COLO668 (cell line): ENCODE results near the gene EXD3.
"Not testable (repeated sequence)": the region's sequence is repeated elsewhere in the genome, so short reads cannot be mapped to it uniquely, and the experiment has no call there.

ENCODE experiments used
- DNase-seq: peaks from one replicate; lab custom pipeline; 2025; ENCODE audit not compliant: unreplicated experiment; lab: John Stamatoyannopoulos, UW

The EXD3 gene

DNA sequence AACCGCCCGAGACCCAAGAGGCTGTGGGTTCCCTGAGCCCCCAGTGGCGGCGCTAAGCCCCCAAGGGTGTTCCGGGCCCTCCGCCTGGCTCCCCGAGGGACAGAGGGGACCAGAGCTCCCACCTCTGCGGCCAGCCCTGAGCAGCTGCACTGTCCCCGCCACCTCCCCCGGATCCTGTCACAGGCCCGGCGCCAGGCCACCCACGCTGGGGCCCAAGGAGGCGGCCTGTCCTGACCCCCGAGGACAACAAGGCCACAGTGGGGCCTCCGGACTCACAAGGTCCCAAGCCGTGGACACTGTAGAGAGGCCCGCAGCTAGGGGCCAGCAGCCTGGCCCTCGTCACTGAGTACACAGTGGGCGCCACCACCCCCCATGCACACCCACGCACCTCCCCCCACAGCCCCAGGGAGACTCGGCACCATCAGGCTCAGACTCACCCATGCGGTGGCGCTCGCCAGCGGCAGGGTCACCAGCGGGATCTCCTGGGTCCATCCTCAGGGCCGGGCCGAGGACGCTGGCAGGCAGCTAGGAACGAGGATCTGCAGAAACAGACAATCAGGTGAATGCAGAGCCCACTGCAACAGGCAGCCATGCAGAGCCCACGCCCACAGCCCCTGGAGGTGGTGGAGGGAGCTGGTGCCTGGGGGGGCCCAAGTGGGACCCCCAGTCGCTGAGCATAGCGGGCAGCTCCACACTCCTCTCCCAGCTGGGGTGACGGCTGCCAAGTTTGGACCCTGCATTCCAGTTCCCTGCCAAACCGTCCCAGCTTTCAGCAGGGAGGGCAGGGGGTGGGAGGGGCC is 27.9 kb downstream of the EXD3 start:
- DNase-seq, result no peak

DNA sequence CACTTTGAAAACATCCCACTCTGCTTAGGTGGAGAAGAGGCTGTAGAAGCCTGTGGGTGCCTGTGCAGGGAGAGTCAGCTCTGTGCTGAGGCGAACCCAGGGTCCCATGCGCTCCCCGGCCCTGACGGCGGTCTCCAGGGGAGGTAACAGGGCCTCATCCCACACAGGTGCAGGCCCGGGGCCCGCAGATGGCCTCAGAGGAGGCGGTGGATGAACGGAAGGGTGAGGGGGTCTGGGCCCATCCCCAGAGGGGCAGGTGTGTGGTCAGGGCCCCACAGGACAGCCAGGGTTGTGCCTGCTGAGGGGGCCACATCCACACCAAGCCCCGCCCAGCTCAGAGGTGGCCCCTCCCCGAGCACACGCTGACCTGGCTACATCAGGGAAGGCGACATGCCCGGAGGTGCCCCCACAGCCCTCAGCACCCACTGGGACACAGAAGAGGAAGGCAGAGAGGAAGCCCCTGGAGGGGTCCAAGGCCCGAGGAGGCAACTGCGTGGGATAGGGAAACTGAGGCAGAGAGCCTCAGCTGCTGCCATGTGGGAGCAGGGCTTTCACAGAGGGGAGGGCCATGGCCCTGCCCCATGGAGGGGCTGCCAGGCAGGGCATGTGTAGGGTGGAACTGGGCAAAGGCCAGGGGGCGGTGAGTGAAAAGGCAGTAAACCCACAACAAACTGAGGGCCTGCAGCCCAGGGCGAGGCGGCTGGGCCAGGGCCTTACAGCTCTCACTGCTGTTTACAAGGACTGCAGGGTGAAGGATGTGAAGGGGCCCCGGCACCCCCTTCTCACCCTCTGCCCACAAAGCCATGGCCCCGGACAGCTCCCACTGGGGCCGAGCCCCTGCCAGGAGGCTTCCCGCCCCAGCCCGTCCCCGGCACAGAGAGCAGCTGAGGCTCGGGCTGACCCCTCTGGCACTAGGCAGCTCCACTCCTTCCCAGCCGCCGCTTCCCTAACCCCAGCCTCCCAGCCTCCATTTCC is 29.5 kb downstream of the EXD3 start:
- no peak for DNase-seq

DNA sequence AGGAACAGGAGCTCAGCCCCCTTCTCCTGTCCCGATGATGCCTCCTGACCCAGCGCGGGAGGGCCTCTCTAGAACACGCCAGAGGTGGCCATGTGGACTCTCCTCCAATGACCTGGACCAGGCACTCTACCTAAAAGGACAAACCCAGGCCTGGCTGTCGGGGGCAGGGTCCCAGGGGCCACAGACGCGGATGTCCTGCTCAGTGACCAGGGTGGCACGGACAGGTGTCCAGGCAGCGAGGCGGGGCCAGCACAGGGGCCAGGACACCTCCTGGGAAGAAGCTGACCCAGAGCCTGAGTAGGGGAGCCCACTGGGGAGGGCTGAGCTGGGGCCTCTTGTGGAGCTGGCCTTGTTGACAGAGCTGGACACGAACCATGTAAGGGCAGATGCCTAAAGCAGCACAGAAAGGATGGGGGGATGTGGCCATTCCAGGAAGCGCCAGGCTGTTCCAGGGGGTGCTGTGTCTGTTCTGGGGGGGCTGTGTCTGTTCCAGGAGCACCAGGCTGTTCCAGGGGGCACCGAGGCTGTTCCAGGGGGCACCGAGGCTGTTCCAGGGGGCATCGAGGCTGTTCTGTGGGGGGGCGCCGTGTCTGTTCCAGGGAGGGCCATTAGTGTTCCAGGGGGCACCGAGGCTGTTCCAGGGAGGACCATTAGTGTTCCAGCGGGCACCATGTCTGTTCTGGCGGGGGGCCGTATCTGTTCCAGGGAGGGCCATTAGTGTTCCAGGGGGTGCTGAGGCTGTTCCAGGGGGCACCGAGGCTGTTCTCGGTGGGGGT is 30.5 kb downstream of the EXD3 start:
- DNase-seq, result no peak

DNA sequence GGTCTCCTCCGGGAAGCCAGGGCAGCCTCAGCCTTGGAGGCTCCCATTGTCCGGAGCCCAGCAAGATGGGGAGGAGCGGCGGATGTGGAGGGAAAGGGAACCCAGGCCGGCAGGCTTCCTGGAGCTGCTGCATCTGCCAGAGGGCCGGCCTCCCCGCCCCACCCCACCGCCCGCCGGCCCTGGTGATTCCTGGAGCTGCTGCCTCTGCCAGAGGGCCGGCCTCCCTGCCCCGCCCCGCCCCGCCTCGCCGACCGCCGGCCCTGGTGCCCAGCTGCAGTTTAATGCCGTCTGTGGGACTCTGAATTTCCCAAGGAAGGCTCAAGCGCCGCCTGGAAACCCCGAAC is 31.6 kb downstream of the EXD3 start:
- peak; percentile 6 for DNase-seq

DNA sequence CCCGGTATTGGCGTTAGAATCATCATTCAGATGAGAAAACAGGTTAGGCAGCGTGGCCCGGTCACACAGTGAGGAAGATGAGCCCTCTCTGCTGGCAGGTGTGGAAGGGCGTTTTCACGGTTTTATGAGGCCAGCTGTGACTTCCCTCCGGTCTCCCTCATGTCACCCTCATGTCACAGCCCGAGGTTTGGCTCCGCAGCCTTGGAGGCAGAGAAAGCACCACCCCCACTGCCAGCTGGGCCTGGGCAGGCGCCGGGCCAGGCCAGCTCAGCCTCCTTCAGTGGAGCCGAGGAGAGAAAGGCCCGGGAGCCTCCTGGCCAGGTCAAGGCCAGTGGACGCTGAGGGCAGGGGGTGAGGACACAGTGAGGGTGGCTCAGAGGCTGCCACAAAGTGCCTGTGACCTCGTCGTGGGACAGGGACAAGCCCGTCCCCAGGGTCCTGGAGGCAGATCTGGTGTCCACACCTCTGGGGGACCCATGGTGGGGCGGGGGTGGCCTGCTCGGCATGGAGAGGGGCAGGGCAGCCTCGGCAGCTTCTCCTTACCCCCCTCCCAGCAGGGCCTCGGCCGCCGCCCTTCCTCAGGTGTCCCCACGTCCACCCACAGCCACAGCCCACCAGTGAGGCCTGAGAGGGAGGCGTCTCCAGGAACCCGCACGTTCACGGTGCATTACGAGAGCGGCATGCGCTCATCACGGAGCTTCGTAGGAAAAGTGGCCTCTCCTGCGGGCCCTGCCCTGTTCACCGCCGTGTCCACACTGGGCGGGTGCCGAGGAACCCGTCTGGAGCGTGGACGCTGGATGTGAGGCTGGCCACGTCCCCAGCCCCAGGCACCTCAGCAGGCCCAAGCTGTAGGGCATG is 32.2 kb downstream of the EXD3 start:
- peak; percentile 90 for DNase-seq

DNA sequence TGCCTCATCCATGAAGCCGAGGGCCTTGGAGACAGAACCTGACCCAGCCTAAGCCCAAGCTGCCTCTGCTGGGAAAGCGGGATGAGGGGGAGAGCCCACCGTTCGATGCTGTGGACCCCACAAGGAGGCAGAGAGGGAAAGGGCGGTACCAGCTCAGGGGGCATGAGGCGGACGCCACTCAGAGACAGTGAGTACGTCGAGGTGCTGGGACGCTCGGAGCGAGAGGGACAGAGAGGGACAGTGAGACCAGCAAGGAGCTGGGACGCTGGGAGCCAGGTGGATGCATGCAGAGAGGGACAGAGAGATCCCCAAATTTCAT is 33.6 kb downstream of the EXD3 start:
- no peak for DNase-seq

DNA sequence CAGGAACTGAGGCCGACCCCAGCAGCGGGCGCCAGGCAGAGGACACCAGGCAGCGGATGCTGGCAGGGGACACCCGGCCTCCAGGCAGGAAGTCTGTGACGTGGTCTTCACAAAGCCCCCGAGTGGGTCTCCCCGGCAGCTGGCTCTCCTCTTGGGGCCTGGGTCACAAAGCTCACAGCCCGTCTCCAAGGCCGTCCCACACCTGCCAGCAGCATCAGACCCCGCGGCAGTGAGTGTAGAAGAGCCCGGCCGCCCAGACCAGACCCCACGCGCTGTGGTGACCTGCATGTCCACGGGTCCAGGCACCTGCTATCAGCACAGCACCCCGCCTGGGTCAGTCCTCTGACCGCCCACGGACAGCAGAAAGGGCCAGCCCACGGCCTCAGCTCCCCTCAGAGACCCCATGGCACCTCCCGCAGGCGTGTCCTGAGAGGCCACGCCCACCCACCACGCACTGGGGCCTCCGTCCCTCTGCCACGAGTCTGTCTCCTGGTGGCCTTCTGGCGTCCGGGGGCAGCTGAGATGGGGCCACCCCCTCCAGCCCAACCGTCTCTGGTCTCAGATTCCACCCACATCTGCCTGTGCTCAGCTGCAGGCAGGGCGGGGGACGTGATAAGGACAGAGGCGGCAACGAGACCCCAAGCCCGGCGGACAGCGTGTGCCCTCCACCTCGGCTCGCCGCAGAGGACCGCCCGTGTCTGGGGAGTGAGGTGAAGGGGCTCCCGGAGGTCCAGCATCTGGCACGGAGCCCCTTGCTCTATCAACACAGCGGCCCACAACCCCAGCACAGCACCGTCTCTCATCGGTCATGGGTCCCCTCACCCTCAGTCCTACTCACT is 34.2 kb downstream of the EXD3 start:
- no peak for DNase-seq

DNA sequence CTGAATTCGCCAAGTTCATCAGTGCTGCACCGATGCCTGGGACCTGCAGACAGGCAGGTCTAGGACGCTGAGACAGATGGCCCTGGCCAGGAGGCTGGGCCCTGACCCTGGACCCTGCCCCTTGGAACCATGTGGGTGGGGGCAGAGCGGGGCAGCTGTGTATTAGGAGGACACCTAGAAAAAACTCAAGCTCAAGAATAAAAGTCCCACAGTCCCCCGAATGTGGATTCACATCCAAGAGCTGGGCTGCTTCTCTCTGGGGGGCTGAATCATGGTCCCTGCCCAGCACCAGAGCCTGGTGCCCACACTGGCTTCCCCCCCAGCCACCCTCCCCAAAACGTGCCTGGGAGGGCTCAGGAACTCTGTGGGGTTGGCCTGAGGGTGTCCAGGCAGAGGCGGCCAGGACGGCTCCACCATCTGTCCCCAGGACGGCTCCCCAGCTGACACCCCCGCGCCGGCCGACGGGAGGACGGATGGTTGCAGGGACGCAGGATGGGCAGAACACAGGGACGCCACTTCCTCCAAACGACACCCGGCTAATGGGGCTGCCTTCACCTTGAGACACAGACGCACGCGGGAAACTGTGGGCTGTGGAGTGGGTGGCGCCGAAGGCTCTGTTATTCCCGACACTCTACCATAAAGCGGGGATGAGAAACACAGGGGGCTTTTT is 34.9 kb downstream of the EXD3 start:
- DNase-seq, result no peak

DNA sequence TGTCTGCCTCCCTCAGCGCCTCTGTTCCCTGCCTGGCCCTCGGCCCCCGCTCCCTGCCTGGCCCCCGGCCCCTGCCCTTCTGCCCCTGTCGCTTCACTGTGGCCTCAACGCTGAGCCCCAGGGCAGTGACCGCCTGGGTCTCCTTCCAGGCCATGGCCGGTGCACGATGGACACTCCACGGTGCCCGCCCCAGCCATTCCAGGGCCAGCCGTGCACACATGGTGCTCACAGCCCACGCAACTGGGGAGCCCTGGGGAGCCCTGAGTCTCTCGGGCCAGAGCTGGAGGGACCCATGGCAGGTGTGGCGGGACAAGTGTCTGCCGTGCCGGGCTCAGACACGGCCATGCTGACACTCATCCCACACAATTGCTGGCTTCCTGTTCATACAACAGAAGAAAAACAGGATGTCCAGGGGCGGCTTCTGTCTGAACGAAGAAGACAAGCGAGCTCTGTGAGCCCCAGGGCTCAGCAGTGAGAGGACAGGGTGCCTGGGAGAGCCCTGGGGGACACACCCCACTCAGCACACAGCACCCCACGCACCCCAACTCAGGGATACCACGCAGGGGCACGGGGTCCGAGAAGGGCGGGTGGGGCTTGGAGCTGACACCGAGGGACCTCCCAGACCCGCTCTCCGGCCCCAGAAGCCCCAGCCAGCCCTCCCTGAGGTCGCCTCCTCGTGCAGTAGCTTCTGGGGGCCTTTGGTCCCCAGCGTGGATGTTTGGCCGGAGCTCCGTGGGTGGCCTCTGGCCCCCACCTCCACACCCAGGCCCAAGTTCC is 35.7 kb downstream of the EXD3 start:
- DNase-seq, result peak; percentile 31

DNA sequence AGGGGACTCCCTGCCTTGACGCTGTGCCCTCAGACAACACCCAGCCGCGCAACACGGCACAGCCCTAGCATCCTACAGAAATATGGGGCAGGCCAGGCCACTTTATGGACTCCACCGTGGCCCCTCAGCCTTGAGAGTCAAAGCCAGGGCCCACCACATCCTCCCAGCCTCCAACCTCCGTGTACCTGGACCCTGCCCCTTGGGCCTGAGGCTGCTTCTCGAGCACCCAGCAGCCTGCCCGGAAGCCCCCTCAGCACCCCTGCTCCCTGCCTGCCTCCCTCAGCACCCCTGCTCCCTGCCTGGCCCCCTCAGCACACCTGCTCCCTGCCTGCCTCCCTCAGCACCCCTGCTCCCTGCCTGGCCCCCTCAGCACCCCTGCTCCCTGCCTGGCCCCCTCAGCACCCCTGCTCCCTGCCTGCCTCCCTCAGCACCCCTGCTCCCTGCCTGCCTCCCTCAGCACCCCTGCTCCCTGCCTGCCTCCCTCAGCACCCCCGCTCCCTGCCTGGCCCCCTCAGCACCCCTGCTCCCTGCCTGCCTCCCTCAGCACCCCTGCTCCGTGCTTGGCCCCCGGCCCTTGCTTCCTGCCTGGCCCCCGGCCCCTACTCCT is 36.4 kb downstream of the EXD3 start:
- not testable (repeated sequence) for DNase-seq

DNA sequence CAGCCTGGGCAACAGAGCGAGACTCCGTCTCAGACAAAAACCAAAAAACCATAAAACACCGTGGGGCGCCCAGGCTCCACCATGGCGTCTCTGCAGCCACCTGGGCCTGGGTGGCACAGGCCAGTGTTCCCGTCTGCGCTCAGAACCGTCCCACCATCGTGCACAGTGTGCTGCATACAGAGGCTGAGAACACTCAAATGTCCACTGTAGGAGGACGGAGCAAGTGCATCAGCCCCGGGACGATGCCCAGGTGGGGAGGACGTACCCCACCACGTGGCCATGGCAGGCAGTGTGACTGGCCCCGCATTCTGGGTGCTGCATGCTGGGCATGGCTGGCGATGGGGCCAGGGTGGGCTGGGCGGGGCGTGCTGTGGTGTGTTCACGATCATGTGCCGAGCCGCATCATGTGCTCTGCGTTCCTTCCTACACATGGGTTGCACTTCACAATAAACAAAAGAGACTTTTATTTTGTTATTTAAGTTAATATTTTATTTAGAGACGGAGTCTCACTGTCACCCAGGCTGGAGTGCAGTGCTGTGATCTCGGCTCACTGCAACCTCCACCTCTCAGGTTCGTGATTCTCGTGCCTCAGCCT is 37.8 kb downstream of the EXD3 start:
- DNase-seq, result no peak

DNA sequence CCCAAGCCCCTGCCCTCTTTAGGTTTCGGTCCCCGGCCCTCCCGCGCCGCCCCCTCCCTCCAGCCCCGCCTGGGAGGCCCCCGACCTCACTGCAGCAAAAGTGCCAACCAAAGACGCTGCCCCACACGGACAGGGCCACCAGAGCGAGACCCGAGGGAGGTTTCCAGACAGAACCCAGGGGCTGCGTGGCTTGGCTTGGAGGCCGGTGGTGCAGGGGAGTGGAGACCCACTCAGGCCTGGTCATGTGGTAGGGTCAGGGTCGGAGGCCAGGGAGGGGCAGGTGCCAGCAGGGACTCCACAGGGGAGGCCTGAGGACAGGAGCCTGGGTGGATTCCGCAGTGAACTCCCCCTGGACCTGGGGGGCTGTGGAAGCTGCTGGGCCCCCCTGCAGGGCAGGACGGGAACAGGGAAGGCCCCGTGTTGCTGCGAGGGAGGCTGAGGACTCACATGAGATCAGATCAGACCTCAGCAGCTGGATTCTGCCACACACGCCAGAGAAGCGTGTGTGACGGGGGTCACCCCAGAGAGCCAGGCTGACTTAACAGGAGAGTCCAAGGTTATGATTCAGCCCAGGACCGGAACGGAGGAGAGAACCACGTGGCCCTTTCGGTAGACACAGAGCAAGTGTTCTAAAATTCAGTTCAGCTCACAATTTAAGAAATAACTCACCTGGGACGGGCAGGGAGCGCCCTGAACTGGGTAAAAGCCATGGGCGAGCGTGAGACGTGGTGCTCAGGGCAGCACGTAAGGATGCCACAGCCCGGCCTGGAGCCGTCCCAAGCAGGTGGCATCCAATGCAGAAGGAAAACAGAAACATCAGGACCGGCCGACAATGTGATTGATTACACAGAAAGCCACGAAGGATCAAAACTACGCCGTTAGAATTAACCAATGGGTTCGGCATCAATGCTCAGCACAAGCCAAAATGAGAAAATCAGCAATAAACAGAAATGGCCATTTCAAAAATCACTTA is 38.9 kb downstream of the EXD3 start:
- peak; percentile 14 for DNase-seq

DNA sequence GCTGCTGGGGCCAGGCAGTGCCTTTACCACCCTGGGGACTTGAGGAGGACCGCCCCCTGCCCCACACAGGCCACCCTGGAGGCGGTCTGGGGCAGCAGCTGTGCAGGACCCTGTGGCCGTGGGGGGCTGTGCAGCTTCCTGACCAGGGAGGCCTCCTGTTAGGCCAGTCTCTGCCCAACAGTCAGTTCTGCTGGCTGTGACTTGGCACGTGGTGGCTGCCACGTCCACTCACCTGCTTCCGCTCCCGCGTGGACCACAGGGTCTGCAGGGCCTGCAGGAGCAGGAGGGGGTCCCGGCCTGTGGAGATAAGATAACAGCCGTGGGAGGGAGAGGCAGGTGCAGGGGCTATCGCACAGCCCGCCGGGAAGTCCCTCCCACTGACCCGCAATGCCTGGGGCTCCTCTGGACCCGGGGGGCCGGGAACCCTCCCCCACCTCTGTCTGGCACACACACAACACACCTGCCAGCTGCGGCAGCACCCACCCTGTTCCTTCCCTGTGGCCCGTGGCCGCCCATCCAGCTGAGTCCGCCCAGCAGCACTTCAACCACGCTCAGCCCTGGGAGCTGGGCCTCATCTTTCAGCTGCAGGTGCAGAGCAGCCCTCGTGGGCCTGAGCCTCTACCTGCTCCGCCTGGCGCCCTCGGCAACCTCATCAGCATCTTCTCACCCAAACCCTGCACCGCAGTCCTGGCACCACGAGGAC is 39.7 kb downstream of the EXD3 start:
- DNase-seq, result peak; percentile 96

DNA sequence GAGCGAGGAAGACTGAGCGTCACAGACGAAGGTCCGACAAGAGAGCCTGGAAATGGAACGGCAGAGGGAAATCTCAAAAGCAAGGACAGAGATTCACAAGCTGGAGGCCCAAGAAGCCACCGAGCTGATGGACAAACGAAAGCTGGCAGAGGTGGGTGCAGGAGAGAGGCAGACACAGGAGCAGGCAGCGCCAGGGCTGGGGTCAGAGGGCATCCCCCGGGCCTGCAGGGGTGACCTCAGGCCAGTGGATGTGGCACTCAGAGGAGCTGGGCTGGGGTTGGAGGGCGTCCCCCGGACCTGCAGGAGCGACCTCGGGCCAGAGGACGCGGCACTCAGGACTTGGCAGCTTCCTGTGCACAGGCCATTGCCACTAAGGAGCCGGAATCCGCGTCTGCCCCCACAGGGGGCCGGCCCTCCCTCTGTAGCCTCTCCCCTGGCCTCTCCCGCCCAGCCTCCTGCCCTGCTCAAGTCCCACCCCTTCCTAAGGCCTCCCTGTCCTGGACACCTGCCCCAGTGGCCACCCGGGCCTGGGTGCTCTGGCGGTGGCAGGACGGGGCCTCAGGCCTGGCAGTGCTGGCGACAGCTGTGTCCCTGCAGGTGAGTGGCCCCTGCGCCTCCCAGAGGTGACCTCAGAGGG is 40.4 kb downstream of the EXD3 start:
- peak; percentile 82 for DNase-seq
